GM04503 (cell line): Measurements from ENCODE around the gene SEC11C.
A peak's percentile ranks its signal among the peaks of the same experiment; 100 is the strongest.
"Not testable (repeated sequence)": the region's sequence is repeated elsewhere in the genome, so short reads cannot be mapped to it uniquely, and the experiment has no call there.

Experiments
- DNase-seq: peaks from one replicate; pipeline ENCODE4 v3.0.0-alpha.2; 2012; ENCODE audit warnings: low read depth

SEC11C gene

GRCh38 chr18:59139615-59140301 is at the start of gene SEC11C:
Gene SEC11C, plus strand, starts transcription at chr18:59139884. Its CDS starts 65 bp downstream, at chr18:59139949.
- DNase-seq = peak; percentile 75

DNA sequence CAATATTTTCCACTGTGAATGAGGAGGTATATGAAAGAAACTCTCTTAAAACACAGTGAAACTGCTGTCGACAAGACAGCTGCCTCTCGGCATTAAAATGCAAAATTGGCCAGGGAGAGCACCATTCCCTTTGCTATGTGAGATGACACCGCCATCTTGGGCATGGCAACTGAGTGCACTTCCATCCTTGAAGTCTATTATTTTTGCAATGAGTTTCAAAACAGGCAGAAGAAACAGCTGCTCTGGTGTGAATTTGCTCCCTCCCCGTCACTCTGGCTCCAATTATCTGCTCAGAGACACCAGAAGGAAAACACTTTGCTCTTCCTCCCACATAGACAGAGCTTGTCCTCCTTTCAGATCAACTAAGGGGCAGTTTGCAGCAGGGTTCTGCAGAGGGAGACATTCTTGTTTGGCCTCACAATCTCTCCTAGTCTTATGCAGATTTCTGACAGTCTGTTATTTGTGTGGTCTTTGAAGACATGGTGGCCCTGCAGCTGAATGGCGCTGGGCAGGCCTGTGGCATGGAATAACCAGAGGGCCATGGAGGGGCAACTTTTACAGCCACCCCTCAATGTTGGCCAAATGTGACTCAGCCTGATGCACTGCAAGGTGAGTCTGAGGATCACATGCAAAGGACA is 48.6 kb upstream of the SEC11C start:
- no peak for DNase-seq

DNA sequence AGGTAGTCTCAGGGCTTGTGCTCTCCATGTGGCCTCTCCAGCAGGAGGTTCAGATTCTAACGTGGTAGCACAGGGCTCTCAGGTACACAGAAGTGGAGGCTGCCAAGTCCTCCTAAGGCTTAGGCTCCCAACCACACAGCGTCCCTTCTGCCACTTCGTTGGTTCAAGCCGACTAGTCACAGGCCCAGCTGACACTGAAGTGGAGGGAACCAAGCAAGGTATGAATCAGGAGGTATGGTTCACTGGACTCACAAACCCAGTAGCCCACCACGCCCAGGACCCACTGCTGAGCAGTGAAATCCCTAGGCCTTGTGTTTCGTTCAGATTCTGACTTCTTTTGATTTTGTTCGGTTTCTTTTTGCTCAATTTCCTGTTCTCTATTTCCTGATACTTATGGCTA is 46.0 kb upstream of the SEC11C start:
- no peak for DNase-seq

- DNase-seq = no peak
Measured at GRCh38 chr18:59094569-59094968, 45.1 kb upstream of the SEC11C start.

DNA sequence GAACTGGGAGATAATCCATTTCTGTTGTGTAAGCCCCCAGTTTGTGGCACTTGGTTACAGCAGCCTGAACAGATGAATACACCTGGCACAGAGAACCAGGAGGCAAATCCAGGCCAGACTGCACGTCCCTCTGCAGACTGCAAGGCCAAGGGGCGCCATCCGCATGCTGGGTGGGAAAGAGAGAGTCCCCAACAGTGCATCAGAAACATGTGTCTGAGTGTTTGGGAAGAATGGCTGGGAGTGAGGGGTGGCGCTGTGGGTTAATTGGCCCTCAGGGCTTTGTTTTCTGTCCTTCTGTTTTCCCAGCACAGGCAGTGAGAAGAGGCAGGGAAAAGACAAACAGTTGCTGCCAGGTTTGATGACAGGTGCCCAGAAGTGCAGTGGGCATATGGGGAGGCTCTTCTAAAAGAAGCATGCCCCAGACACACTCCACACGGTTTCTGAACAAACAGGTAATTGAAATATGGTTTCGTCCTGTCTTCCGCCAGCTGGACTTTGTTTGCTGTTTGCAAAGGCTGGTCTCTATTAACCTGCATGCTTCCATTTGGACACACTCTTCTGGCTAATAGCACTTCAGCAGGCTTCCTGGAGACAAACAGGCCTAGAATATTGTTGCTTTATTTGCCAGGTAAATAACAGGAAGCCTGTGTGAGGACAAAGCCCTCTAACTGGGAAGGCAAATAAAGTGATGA is 43.4 kb upstream of the SEC11C start:
- no peak for DNase-seq

DNA sequence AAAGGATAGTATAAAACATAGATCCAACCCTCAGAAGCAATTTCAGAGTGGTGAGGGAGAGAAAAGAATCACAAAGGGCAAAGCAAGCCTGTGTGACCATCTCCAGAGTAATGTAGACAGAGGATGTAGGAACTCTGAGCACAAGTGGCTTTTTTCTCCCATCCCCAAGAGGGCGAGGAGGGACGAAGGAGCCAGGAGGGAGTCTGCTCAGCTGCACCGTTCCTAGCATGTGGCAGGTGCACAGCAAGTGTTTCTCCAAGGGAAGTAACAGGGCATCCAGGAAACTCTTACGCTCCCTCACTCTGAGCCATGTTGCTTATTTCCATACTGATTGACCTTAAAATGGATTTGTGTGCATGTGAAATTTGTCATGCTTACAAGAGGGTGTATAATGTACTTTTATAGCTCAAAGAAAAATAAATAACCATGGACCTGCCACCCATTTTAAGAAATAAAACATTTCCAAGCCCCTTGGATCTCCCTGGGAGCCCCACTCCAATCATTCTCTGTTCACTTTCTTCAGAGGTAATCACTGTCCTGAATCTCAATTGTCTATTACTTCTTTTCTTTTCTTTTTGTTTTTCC is 37.8 kb upstream of the SEC11C start:
- no peak for DNase-seq

DNA sequence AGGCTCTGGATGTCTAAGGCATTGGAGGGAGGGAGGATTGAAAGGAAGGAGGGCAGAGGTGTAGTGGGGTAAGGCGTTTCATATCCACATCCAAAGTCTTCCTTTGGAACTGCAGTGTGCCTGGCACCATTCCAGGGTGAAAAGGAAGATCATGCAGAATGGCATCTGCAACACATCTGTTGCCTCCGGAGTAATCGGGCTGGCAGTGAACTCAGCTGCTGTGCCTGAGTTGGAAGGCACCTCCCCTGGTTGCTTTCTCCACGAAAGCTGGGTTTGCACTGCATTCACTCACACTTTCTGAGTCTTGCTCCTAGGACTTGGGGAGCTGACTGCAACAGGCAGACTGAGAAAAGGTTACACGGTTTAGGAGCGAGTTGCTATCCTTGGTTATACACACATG is 30.3 kb upstream of the SEC11C start:
- no peak for DNase-seq

DNA sequence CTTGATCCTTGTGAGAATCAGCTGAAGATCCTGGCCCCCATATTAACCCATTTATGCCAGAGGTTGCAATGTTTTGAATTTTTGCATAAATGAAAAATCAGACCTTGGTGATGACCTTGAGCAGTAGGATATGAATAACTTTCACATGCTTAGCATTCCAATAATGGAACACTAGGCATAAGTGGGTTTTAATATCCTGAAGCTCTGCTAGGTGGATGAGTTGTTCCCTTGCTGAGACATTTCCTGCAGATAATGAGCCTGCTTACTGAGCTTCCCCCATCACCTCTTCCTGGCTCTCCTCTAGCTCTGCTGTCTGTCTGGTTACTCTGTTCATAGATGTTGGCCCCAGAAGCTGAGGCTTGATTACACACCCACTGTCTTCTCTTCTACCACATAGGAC is 25.5 kb upstream of the SEC11C start:
- DNase-seq = no peak

GRCh38 chr18:59123588-59124369 is 15.9 kb upstream of the SEC11C start:
- DNase-seq = peak; percentile 69

- DNase-seq = no peak
Measured at GRCh38 chr18:59124370-59124704, 15.3 kb upstream of the SEC11C start.

- no peak for DNase-seq
Measured at GRCh38 chr18:59127047-59127446, 12.6 kb upstream of the SEC11C start.

DNA sequence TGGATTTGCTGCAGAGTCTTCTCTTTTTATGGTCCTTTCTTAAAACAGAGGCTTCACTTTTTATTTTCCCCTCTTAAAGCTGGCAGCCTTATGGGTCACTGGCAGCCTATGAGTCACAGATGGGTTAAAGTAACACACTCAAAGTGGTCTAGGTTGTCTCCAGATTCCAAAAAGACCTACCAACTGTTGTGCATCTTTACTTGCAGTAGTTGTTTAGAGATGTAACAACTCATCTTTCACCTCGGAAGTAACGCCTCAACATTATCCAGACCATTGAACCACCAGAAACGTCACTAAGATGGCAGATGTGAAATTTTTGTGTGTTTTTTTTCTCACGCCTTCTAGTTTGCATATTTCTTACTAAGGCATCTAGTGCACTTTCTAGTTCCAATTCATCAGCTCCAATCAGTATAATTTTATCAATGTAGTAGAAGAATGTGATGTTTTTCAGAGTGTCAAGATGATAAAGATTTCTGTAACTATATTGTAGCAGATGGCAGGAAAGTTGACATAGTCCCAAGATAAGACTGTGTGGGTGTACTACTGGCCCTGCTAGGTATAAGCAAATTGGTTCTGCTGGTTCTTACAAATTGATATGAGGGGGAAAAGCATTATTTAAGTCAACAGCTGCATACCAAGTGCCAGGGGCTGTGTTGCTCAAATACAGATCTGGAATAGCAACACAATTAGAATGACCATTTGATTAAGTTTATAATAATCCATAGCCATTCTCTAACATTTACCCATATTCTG is 9.6 kb upstream of the SEC11C start:
- no peak for DNase-seq

GRCh38 chr18:59132810-59133465 is 6.7 kb upstream of the SEC11C start:
- DNase-seq = no peak

GRCh38 chr18:59139291-59139614 is 431 bp upstream of the SEC11C start:
- DNase-seq = no peak

- DNase-seq = no peak
Measured at GRCh38 chr18:59140302-59140885, 710 bp downstream of the SEC11C start.

- DNase-seq = no peak
Measured at GRCh38 chr18:59141294-59142068, 1.8 kb downstream of the SEC11C start.

- DNase-seq = no peak
Measured at GRCh38 chr18:59142274-59142673, 2.6 kb downstream of the SEC11C start.

GRCh38 chr18:59142800-59143416 is 3.2 kb downstream of the SEC11C start:
- DNase-seq = not testable (repeated sequence)

- DNase-seq = no peak
Measured at GRCh38 chr18:59143441-59143840, 3.8 kb downstream of the SEC11C start.
